ENCODE measurements around the gene SFRP4. TPM values are rescaled to one million over a fixed set of nuclear protein-coding genes. Genes with fewer than 3 reads are reported as not detected.

SFRP4 gene
- total RNA-seq (2021) (not detected in 2 replicates), Bru-seq, nascent RNA (not detected), BruChase-seq, experiment 1, labeled RNA remaining after a 2-hour chase (not detected), BruChase-seq, experiment 2, labeled RNA remaining after a 6-hour chase (not detected)
- long read RNA-seq, partial matches to known transcripts, result 0 of 1 reads
- long read RNA-seq, other reads (novel, unspliced or antisense), result 1 of 1 reads

DNA sequence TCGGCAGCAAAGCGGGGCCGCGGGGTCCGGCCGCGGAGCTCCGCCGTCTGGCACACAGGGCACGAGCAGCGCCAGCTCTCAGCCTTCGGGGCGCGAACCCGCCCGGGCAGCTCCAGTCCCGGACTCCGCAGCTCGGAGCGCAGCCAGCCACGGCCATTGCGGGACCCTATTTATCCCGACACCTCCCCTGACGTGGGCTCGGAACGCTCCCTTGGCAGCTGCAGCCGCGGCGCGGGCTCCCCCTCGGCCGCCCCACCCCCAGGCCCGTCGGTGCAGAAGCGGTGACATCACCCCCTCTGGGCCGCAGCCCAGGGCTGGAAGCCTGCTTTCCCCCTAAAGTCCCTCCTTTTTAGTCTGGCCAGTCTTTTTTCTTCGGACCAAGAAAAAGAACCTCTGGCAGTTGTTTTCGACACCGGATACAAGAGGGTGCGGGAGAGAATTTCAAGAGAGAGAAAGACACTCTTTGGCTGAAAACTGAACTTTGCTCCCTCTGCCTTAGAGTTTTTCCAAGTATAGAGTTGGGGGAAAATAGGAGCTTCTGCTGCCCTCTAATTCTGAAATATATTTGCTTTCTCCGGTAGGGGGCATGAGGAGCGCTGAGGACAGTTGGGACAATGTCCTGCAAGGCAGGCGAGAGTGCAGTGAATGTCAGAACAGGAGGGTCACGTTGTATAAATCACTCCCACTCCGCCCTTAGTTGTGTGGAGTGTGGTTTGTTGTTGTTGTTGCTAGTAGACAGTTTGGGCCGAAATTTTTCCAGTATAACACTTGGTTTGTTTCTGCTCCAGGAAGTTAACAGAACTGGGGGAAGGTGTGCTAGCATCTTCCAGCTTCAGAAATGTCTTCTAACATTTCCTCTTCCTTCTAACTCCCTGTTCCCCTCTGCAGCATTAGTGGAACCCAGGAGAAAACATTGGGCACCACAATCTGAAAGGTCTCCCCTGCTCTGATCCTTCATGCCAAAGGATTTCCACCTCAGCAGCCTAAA, at the start of gene SFRP4:
Gene SFRP4 (minus strand): TSS at position 145 of the 988 bp plus-strand sequence. CDS start 280 bp downstream, outside the sequence.
- H2AFZ ChIP-seq, result no peak within 1 kb of the TSS
- no peak within 1 kb of the TSS for H3K27ac ChIP-seq
- CTCF ChIA-PET, result no interaction called here
- DNase-seq, result peak; percentile 14 to 43
- POLR2A ChIA-PET (ENCODE audit: unreplicated experiment), result interaction anchor here (0.6 kb wide), 1 partner anchor 747 kb away, joined by 5 read pairs; no protein-coding TSS in a partner anchor
- H3F3A ChIP-seq (ENCODE audit: insufficient read depth, low read depth), result no peaks in the 10 kb centered on the region
- H3K9me3 ChIP-seq (ENCODE audit: insufficient read depth, low read depth), result no peaks in the 10 kb centered on the region
- 0 out of 2 replicates have a peak, but pooled peaks cover 2% of the 10 kb centered on the region for H3K79me2 ChIP-seq (ENCODE audit: low read depth)
- no peaks in the 10 kb centered on the region for H3K27me3 ChIP-seq (ENCODE audit: insufficient read depth, low read depth)
- H3K4me1 ChIP-seq (replicated peaks; ENCODE audit: insufficient read depth), result 0 out of 2 replicates have a peak, but pooled peaks cover 5% of the 10 kb centered on the region
- BruUV-seq (replicated peaks), result no TSS peak
- H3K4me2 ChIP-seq, result no peak within 1 kb of the TSS
- no peaks in the 10 kb centered on the region for H3K36me3 ChIP-seq (ENCODE audit: low read depth)
- no peak within 1 kb of the TSS for H3K4me3 ChIP-seq
- TF ChIP-seq EZH2 (IDR thresholded peaks at IDR 0.05; ENCODE audit: low read depth), result no peak
- TF ChIP-seq, protein P1, sequence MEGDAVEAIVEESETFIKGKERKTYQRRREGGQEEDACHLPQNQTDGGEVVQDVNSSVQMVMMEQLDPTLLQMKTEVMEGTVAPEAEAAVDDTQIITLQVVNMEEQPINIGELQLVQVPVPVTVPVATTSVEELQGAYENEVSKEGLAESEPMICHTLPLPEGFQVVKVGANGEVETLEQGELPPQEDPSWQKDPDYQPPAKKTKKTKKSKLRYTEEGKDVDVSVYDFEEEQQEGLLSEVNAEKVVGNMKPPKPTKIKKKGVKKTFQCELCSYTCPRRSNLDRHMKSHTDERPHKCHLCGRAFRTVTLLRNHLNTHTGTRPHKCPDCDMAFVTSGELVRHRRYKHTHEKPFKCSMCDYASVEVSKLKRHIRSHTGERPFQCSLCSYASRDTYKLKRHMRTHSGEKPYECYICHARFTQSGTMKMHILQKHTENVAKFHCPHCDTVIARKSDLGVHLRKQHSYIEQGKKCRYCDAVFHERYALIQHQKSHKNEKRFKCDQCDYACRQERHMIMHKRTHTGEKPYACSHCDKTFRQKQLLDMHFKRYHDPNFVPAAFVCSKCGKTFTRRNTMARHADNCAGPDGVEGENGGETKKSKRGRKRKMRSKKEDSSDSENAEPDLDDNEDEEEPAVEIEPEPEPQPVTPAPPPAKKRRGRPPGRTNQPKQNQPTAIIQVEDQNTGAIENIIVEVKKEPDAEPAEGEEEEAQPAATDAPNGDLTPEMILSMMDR (conservative IDR thresholded peaks at IDR 0.05), result peak; percentile 75
- intact Hi-C loops (cut with micrococcal nuclease; ENCODE audit: unreplicated experiment), result loop anchor here (5.0 kb wide), 1 partner anchor 305 kb away; no protein-coding TSS in a partner anchor
- H4K20me1 ChIP-seq (ENCODE audit: insufficient read depth), result no peaks in the 10 kb centered on the region
- no peaks in the 10 kb centered on the region for H3K9me2 ChIP-seq (ENCODE audit: insufficient read depth)

DNA sequence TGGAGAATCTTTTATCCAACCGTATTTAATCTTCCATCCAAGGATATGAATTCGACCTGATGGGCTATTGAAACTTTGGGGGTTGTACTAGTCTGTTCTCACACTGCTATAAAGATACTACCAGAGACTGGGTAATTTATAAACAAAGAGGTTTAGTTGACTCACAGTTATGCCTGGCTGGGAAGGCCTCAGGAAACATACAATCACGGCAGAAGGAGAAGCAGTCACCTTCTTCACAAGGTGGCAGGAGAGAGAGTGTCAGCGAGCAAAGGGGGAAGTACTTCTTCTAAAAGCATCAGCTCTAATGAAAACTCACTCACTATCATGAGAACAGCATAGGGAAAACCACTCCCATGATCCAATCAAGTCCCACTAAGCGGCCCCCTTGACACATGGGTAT, 47.6 kb upstream of the SFRP4 start:
- Histone ChIP-seq H3K4me1 (replicated peaks; ENCODE audit: insufficient read depth) (no peaks in the 10 kb centered on the region), H3F3A (ENCODE audit: insufficient read depth, low read depth) (no peaks in the 10 kb centered on the region), H3K4me2 (no peak overlapping the region), H3K36me3 (ENCODE audit: low read depth) (no peaks in the 10 kb centered on the region), H2AFZ (no peak overlapping the region), H3K9me2 (ENCODE audit: insufficient read depth) (no peaks in the 10 kb centered on the region), H3K79me2 (ENCODE audit: low read depth) (no peaks in the 10 kb centered on the region), H3K27me3 (ENCODE audit: insufficient read depth, low read depth) (no peaks in the 10 kb centered on the region), H3K27ac (no peak overlapping the region), H3K9me3 (ENCODE audit: insufficient read depth, low read depth) (no peaks in the 10 kb centered on the region; the same call in 1 of the 2 replicates), H4K20me1 (ENCODE audit: insufficient read depth) (no peaks in the 10 kb centered on the region), H3K4me3 (no peak overlapping the region)
- no TSS peak for BruUV-seq (replicated peaks)
- TF ChIP-seq, protein P1 (conservative IDR thresholded peaks at IDR 0.05), result no peak
- TF ChIP-seq EZH2 (IDR thresholded peaks at IDR 0.05; ENCODE audit: low read depth), result no peak
- no peak for DNase-seq
- intact Hi-C loops (cut with micrococcal nuclease; ENCODE audit: unreplicated experiment), result no loop called here
- CTCF ChIA-PET, result no interaction called here
- POLR2A ChIA-PET (ENCODE audit: unreplicated experiment), result no interaction called here

DNA sequence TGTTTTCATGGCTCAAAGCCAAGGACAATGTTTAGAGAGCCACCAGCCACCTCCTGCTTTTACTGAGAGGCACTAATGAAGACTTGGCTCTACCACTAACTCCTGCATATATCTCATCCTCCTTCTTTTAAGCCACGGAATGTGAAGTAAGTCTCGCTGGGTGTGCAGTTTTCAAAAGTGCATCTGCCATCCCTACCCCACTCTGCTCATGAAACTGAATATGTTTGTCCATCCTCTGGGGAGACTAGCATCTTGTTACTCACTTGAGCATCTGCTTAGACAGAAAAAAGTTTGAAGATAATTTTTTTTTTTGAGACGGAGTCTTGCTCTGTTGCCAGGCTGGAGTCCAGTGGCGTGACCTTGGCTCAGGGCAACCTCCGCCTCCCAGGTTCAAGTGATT, 44.6 kb upstream of the SFRP4 start:
- Histone ChIP-seq H3F3A (ENCODE audit: insufficient read depth, low read depth) (no peaks in the 10 kb centered on the region), H4K20me1 (ENCODE audit: insufficient read depth) (no peaks in the 10 kb centered on the region), H3K4me3 (no peak overlapping the region), H3K36me3 (ENCODE audit: low read depth) (no peaks in the 10 kb centered on the region), H3K9me2 (ENCODE audit: insufficient read depth) (no peaks in the 10 kb centered on the region), H3K79me2 (ENCODE audit: low read depth) (no peaks in the 10 kb centered on the region), H3K4me2 (no peak overlapping the region), H3K27ac (no peak overlapping the region), H3K4me1 (replicated peaks; ENCODE audit: insufficient read depth) (no peaks in the 10 kb centered on the region), H3K27me3 (ENCODE audit: insufficient read depth, low read depth) (no peaks in the 10 kb centered on the region), H3K9me3 (ENCODE audit: insufficient read depth, low read depth) (no peaks in the 10 kb centered on the region; the same call in 1 of the 2 replicates), H2AFZ (no peak overlapping the region)
- ChIA-PET CTCF (no interaction called here), POLR2A (ENCODE audit: unreplicated experiment) (no interaction called here)
- BruUV-seq (replicated peaks), result no TSS peak
- intact Hi-C loops (cut with micrococcal nuclease; ENCODE audit: unreplicated experiment), result no loop called here
- TF ChIP-seq, protein P1 (conservative IDR thresholded peaks at IDR 0.05), result no peak
- no peak for TF ChIP-seq EZH2 (IDR thresholded peaks at IDR 0.05; ENCODE audit: low read depth)
- no peak for DNase-seq

Data from PC-9 (cell line).